Fibroblast of gingiva (primary cell): ENCODE results near the gene LAD1.

Experiments used
- DNase-seq: peaks from one replicate; pipeline ENCODE4 v3.0.0-alpha.2; 2011; ENCODE audit warnings: low read depth

LAD1 gene

DNA sequence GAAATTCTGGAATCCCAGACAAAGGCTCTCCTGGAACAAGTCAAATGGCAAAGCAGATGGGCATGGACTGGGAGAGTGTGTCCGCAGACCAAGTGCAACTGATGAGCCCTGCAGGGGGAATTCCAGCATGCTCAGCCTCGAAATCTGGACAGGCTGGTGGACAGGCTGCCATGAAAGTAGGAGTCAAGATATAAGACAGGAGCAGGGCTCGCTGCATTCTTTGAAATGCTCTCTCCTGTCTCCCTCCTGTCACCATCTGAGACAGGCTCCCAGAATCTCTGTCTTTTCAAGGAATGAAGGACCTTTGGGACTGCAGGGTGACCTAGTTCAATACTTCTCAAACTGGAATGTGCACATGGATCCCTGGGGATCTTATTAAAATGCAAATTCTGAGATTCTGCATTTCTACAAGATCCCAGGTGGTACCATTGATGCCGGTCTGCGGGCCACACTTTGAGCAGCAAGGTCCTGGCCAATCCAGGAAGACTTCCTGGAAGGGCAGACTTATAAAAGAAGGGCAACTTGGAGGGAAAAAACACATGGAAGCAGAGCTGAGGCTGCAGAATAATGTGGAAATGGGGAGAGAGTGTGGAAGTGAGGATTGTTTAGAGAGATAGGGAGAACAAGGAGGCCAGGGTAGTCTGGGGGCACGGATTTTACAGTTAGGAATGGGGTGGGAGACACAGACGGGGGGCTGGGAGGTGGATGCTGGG, 51.5 kb downstream of the LAD1 start:
- DNase-seq: no peak

DNA sequence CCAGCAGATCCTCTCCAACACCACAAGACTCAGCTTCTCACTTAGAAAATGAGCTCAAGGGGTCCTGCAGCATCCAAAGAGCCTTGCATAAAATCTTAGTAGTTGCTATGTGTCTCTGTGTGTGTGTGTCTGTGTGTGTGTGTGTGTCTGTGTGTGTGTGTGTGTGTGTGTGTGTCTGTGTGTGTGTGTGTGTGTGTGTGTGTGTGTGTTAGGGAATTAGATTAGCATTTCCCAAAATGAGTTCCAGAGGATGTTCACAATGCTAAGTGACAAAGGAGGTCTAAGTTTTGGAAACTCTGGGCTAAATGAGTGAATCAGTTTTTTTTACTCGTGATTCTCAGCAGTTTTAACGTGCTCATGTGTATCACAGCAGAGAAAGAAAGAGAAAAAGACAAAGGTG, 52.1 kb downstream of the LAD1 start:
- DNase-seq: no peak

DNA sequence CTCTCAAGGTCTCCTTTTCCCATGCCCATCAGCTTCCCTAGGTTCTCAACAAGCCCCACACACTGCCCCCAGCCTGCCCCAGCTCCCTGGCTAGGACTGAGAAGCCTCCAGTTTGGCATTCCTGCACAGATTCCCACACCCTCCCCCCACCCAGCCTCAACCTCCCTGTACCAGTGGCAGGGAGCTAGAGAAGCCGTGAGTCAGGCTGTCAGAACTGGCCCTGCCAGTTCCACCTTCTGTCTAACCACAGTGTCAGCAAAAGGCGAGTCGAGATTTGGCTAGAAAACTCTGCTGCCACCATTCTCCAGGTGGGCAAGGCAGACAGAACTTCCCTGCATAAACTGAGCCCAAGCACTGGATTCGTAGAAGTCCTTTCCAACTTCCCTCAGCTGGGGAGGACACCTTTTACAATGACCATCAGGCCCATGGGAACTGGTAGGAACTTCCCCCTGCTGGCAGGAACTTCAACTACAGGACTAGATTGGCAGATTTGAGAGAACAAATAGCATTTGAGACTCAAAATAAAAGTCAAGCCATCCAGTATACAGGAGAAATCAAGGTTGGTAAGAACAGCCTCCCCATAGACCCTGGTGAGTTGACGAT, 52.7 kb downstream of the LAD1 start:
- peak; percentile 35 for DNase-seq

DNA sequence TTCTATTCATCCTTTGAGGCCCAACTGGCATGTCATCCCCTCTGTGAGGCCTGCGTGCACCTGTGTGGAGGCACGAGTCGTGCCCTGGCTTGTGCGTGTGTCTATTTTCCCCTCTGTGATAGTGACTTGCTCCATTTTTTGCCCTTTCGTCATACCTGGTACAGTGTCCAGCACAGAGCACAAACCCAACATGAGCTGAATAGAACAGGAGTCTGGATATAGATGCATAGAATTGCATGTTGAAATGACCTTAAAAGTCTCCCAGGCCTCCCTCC, 54.1 kb downstream of the LAD1 start:
- no peak for DNase-seq

DNA sequence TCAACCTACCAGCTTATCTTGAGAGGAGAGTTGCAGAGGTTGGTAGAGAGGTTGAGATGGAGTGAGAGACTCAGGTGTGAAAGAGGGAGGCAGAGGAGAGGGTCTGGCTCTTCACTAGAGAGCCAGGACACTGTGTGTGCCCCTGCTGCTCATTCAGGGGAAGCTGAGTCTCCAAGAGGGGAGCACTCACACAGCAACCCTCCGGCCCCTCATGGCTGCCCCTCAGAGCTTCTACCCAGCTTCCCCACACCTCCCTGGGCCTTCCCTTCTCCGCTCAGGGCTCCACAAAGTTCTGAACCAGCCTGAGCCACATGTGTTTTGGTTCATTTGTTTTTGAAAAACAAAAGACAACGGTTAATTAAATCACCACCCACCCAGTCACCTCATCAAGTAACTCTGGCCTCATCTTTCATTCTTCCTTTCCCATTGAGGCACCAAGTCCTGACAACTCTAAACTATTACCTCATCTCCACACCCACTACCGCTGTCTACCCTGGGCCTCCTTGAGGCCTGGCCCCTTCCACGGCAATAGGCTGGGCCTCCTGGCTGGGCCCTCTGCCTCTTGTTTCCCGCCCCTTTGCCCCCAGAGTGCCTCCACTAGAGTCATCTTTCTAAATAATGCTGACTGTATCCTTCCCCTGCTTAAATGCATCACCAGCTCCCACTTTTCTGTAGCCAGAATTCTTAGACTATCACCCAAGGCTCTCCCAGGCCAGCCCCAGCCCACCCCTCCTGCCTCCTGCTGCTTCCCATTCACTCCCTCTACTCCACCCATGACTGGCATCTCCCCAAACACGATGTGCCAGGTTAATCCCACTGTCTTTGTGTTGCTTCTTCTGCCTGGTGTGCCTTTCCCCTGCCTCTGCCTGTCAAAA, 54.7 kb downstream of the LAD1 start:
- no peak for DNase-seq

DNA sequence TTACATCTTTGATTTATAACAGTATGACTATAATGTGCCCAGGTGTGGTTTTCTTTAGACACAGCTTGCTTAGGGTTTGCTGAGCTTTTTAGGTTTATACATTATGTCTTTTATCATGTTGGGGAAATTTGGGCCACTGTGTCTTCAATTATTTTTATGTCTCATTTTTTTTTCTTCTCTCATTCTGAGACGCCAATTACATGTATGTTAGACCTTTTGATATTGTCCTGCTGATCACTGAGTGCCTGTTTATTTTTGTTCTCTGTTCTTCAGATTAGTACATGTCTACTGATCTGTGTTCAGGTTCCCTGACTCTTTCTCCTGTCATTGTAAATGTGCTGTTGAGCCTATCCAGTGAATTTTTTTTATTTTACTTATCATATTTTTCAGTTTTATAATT, 57.7 kb downstream of the LAD1 start:
- no peak for DNase-seq

DNA sequence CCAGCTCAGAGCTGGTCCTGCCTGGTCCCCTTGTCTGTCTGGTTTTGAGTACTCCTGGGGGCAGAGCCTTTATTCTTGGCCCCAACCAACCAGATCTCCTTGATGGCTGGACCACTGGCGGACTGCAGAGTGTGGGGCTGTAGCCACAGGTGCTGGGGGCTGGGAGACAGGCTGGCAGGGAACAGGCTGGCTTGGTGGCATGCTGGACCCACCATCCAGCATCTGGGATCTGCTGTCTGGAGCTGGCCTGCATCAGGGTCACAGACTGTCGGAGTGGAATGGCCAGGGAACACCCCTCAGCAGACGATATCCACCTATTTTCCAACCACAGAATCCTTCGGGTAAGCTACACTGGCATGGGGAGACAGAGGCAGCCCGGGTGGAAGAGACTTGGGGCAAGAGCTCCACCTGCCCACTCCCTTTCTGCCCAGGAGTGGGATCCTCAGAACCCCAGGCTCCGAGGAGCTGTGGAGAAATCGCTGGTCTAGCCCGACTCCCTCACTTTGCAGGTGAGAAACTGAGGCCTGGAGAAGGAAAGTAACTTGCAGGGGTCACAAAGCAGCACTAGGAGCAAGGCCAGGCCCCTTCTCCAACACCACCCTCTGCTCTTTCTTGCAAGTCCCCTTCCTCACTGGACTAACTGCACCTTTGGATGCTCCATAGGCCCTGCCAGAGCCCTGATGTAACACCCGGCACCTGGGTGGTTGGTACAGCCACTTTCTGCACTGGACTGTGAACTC, 62.2 kb downstream of the LAD1 start:
- DNase-seq: no peak

DNA sequence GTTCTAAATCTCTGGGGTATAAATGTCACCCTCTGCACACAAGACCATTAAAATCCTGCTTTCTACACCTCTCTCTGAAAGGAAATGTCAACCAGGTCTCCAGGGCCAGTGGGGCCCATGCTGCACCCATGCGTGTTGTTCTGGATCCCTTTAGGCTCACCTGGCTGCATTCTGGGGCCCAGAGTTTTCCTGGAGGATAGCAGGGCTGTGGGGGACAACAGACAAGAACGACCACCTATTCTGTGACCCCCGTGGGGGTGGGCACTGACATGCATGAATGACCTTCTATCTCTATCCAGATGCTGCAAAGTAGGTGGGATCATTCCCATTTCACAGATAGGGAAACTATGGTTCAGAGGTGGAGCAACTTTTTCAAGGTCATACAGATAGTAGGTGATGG, 63.2 kb downstream of the LAD1 start:
- DNase-seq: no peak

DNA sequence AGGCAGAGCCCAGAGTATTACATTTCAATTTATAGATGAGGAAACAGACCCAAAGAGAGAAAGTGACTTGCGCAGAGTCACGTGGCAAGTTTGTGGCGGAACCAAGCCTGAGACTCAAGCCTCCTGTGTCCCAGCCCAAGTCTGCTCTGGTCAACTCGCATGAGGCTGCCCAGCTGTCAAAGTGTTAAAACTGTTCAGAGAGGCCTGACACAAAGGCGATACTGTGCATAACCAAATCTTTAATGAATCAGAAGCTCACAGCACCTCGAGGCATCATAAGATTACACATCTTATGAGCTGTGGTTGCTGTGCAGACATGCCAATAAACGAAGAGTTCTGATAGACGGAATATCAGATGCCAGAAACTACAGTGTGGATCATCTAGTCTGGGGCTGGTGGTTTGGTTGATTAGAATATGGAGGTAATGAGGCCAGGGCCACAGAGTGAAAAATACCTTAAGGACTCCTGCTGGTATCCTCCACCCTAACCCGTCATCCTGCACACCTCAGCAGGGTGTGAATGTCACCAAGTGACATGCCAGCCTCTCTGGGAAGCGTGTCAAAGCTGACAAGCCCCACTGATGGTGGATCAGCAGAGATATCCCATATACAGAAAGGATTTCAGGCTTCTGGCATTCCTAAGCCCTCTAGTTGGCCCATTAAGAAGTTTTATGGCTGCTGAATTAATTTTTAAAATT, 63.8 kb downstream of the LAD1 start:
- no peak for DNase-seq

DNA sequence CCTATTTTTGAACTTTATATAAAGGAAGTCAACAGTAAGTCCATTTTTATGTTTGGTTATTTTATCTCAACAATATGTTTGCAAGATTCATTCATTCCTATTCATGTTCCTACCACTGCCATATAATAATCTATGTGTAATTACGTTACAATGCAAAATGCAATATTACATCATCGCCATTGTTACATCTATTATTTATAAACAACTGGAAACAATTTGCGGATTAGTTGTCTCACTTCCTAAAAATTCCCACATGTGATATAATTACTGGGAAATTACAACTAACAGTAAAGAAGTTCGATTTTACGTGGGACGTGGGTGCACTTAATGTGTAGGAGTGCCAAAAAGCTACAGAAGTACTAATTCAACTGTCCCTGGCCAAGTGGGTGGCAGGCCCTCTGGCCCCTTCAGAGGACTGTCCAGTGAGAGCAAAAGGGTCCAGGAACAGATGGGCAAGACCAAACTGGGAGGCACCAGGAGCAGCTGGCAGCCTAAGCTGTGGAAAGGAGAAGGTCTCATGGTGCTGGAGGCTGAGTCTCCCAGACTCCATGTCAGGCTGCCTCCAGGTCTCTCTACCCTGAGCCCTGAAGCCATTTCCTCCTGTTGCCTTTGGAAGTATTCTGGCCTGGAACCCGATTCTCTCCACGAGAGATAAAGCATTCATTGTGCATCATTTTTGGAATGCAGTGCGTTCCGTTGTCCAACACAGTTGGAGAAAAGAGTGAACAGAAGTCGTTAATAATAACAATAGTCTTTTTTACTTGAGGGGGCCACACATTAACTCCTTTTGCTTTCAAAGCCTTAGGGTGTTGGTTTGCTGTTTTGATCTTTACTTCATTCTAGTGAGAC, 64.6 kb downstream of the LAD1 start:
- no peak for DNase-seq

DNA sequence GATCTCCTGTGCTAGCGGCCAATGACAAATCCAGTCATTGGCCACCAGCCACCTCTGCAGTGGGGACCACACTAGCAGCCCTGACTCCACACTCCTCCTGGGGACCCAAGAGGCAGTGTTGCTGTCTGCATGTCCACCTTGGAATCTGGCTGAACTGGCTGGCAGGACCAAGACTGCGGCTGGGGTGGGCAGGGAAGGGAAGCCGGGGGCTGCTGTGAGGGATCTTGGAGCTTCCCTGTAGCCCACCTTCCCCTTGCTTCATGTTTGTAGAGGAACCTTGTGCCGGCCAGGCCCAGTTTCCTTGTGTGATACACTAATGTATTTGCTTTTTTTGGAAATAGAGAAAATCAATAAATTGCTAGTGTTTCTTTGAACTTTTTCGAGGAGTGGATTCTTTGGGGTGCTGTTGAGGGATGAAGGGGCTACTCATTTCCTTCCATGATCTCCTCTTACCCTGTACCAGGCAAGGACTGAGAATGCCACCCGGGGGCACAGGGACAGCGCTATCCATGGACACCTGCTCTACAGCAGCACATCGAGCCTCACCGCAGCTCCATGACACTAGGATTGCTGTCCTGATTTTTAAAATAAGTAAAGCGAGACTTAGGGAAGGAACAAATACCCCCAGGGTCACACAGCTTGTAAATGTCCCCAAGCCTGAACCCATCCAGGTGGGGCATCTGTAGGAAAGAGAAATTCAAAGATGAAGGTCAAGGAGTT, 66.3 kb downstream of the LAD1 start:
- no peak for DNase-seq

DNA sequence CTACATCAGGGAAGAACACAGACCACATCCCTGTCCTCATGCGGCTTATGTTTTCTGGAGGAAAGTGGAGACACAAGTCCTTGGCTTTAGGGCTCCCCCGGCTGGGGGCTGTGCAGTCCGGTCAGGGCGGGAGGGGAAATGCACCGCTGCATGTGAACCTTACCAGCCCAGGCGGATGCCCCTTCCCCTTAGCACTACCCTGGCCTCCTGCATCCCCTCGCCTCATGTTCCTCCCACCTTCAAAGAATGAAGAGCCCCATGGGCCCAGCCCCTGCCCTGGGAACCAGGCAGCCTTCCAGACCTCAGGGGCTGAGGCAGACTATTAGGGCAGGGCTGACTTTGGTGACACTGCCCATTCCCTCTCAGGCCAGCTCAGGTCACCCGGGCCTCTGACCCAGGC, 67.1 kb downstream of the LAD1 start:
- no peak for DNase-seq

DNA sequence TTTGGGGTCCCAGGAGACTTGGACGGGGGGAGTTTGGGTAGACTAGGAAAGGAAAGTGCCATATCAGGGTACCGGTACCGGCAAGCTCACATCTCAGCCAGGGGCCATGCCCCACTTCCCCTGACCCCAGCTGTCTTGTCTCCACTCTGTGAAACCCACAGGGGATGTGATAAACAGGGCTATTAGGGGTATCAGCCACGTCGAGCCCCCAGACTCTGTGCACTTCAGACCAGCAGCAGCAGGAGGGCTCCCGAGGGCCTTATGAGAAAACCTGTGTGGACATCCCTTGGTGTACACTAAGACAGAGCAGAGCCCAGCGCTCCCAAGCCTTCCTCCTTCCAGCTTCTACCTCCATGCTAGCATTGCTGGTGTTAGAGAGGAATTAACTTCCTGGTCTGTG, 68.0 kb downstream of the LAD1 start:
- DNase-seq: no peak
